ENCODE data around the gene OTULINL.

Gene OTULINL

DNA sequence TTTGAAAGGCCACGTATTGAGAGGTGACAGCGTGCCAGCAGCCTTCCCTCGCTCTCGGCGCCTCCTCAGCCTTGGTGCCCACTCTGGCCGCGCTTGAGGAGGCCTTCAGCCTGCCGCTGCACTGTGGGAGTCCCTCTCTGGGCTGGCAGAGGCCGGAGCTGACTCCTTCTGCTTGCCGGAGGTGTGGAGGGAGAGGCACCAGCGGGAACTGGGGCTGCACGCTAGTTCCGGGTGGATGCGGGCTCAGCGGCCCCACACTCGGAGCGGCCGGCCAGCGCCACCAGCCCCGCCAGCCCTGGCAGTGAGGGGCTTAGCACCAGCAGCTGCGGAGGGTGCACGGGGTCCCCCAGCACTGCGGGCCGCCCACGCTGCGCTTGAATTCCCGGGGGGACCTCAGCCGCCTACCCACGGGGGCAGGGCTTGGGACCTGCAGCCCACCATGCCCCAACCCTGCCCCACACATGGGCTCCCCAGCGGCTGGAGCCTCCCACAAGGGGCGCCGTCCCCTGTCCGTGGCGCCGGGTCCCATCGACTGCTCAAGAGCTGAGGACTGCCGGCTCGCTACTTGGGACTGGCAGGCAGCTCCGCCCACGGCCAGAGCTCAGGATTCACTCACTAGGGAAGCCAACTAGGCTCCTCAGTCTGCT is 4.4 kb upstream of the OTULINL start:
- no peak for DNase-seq (ENCODE audit: low read depth, low spot score)

DNA sequence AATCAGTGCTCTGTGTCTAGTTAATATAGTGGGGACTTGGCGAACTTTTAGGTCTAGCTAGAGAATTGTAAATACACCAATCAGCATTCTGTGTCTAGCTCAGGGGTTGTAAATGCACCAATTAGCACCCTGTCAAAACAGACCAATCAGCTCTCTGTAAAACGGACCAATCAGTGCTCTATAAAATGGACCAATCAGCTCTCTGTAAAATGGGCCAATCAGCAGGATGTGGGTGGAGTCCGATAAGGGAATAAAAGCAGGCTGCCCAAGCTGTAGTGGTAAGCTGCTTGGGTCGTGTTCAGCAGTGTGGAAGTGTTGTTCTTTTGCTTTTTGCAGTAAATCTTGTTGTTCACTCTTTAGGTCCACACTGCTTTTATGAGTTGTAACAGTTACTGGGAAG is 3.6 kb upstream of the OTULINL start:
- DNase-seq (ENCODE audit: low read depth, low spot score), result no peak

- no peak for DNase-seq (ENCODE audit: low read depth, low spot score)
Observed at GRCh38 chr5:14579246-14579645, 2.3 kb upstream of the OTULINL start.

GRCh38 chr5:14579731-14580397 is 1.7 kb upstream of the OTULINL start:
- DNase-seq (ENCODE audit: low read depth, low spot score), result no peak

- DNase-seq (ENCODE audit: low read depth, low spot score), result no peak
Observed at GRCh38 chr5:14580398-14581034, 1.1 kb upstream of the OTULINL start.

DNA sequence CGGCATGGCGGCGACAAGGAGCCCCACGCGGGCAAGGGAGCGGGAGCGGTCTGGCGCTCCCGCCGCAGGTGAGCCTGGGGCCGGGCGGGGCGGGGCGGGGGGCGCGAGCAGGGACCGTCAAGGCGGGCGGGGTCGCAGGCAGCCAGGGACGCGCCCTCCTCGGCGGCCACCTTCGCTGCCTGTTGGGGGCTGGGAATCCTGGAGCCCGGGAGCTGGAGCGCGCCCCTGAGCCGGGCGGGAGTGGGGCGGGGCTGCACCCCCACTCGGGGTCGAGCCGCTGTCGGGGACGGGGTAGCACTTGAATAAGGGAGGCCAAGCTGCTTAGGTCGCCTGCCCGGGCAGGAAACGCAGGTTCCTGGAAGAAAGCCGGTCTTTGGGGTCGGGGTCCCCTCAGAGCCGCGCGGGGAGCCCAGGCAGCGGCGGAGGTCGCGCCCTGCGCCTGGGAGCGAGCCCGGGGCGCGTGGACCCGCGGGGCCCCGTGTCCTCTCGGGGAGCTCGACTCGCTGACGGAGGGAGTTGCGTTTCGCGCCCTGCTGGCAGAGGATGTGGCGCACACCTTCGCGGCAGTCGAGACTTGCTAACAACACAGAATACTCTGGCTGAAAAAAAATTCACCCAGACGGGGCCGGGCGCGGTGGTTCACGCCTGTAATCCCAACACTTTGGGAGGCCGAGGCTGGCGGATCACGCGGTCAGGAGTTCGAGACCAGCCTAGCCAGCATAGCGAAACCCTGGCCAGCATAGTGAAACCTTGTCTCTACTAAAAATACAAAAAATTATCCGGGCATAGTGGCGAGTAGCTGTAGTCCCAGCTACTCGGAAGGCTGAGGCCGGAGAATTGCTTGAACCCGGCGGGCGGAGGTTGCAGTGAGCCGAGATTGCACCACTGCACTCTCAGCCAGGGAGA is 552 bp downstream of the OTULINL start:
- DNase-seq (ENCODE audit: low read depth, low spot score), result no peak

DNA sequence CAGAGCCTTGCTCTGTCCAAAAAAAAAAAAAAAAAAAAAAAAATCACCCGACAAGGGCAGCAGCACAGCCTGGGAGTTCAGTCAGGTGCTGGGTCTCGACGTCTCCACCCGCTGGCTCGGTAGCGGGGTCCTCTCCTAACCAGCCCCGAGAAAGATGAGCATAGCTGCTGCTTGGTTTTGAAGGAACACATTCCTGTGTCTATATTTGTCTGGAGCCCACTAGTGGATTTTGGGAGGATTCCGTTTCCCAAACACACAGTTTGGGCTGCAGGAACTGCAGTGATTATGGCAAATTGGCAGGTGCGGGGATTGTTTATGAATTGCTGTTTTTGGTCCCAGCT is 1.2 kb downstream of the OTULINL start:
- no peak for DNase-seq (ENCODE audit: low read depth, low spot score)

DNA sequence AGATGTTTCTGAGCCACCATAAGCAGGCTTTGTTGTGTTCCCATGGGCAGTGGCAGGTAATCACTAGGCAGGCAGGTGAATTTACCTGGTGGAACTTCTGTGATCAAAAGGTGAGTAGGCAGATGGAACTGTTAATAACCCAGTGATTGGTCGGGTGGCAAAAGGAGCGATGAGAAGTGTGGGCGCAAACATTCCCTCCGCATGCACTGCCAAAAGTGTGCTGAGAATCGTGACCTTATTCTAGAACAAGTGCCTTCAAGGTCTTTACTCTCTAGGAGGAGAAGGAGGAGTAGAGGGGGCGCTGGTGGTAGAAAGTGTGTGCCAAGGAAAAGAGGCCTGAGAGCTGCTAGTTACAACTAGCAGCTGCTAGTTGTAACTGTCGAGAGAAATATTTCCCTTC is 3.3 kb downstream of the OTULINL start:
- DNase-seq (ENCODE audit: low read depth, low spot score), result no peak

GRCh38 chr5:14587150-14587549 is 5.6 kb downstream of the OTULINL start:
- no peak for DNase-seq (ENCODE audit: low read depth, low spot score)

DNA sequence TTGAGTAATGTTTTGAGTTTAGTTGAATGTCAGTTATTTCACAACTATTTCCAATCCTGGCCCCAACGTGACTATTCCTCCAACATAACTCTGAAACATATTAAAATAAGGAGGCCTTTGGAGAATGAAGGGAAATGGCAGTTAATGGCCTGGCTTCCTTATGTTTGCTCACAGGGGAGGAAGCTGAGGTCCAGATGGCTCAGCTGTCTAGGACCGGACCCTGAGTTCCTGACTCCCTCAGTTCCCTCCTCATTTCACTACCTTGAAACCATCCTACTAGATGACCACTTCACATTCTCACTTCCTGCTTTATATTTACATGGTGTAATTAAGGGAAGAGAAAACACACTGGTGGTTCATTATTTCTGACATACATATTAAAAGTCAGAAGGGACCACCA is 6.6 kb downstream of the OTULINL start:
- DNase-seq (ENCODE audit: low read depth, low spot score), result no peak

DNA sequence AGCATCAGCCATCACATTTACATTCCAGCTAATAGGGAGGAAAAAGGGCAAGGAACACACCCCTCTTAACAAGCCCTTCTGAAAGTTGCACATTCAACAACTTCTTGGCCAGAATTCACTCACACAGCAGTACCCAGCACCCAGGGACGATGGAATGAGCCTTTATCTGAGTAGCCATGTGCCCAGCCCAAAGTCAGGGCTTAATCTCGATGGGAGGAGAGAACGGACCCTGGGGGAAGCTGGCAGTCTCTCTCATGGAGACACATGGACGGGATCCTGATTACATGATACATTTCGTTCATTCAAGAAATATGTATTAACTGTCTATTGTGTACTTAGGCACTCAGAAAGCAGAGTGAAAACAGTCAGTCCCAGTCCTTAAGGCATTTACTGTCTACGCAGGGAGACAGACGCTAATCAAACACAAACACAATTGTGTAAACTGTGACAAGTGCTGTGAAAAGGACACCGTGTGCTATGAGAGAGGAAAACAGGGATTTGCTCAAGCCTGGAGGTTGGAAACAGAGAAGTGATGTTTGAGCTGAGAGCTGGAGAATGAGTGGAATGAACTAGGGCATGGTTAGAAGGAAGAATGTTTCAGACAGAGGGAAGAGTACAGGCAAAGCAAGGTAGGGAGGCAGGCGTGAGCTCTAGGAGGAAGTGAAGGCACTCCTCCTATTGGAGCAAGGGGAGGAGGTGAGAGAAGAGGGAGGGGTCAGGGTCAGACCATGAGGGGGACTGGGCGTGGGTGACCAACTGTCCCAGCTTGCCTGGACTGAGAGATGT is 7.4 kb downstream of the OTULINL start:
- DNase-seq (ENCODE audit: low read depth, low spot score), result no peak

DNA sequence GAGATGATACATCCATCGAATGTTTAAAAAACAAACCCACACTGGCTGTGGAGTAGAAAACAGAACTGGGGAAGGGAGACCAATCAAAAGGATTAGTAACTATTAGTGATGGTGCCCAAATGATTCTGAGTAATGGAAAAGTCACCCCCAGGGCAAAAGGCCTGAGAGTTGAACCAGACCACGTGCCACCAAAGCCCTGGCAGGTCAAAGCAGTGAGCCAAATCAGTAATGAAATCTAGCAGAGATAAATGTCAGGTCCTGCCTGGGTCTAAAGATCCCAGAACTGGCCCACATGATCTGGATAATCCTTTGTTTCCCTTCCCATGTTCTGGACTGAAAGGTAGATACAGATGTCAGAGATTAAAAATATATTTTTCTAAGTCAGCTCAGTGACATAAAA is 9.4 kb downstream of the OTULINL start:
- no peak for DNase-seq (ENCODE audit: low read depth, low spot score)

- DNase-seq (ENCODE audit: low read depth, low spot score), result no peak
Observed at GRCh38 chr5:14591548-14591947, 10.0 kb downstream of the OTULINL start.

- no peak for DNase-seq (ENCODE audit: low read depth, low spot score)
Observed at GRCh38 chr5:14593326-14594021, 11.9 kb downstream of the OTULINL start.

DNA sequence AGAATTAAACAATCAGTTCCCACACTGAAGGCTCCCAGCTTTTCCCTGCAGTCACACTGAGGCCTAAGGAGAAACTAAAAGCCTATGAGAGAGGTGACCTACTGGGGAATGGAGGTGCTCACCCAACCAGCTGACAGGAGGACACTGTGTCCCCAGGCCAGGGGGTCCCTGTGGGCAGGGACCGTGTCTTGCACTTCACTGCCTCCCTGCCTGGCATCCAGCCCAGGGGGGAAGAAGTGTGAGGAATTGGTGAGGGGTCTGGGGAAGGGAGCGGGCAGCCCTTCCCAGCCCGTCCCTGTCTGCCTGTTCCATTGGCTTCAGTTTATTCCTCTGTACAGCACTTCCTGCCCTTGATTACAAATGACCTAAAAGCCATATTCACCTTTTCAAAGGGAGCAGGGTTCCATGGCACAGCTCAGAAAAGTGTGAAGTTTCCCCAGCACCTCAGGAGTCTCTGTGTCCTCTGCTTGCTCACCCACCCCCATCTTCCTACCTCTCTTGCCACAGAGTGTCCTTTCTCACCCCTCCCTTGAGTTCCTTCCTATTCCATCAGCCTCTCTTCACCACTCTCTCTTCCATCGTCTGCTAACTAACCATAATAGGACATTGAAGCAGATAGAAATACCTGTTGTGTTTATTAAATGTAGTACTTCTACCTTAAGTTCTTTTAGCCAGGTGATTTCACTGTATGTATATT is 12.9 kb downstream of the OTULINL start:
- no peak for DNase-seq (ENCODE audit: low read depth, low spot score)

- DNase-seq (ENCODE audit: low read depth, low spot score), result no peak
Observed at GRCh38 chr5:14595189-14595588, 13.6 kb downstream of the OTULINL start.

DNA sequence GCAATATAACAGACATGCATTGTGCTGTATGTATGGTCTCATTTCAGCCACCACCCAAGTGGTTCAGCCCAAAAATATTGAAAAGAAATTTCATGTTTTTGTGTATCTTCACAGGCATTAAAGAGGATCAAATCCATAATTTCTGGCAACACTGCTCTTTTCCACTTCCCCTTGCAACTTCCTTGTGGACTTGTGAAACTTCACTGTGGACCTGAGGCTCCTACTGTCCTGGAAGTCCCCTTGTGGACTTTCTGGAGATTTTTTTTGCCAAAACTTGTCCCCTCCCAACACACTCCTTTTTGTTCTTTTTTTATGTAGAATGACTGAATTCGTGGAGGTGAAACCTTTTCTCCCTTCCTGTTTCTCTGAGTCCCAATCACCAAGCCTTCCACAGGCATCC is 14.3 kb downstream of the OTULINL start:
- no peak for DNase-seq (ENCODE audit: low read depth, low spot score)

DNA sequence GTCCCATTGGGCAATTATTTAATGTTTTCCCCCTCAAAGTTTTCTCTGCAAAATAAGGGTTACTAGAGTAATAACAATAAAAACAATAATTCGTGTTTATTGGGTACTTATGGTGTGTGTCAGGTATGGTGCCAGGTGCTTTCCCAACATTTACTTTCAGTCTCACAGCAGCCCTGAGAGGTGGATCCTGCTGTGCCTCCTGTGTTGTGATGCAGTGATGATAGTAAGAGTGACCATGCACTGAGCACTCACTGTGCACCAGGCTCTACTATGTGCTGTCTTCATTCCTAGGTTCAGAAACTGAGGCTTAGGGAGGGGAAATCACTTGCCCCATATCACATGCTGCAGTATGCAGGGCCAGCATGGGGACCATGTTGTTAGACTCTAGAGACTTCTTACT is 15.5 kb downstream of the OTULINL start:
- DNase-seq (ENCODE audit: low read depth, low spot score), result no peak

DNA sequence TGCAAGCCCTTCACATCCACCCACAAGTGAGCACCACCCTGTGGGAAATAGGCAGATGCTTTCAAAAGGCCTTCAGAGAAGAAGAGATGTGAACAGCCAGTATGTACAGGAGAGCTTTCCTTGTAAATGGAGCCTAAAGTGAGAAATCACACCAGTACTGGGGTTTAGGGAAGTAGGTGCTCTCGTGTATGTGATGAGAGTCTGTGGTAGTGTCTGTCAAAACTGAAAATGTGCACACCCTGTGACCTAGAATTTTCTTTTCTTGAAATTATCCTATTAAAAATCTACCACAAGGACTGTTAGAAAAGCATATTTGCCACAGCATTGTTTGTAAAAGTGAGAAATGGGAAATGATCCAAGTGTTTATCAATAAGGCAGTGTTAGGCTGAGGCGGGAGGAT is 16.6 kb downstream of the OTULINL start:
- DNase-seq (ENCODE audit: low read depth, low spot score), result no peak

DNA sequence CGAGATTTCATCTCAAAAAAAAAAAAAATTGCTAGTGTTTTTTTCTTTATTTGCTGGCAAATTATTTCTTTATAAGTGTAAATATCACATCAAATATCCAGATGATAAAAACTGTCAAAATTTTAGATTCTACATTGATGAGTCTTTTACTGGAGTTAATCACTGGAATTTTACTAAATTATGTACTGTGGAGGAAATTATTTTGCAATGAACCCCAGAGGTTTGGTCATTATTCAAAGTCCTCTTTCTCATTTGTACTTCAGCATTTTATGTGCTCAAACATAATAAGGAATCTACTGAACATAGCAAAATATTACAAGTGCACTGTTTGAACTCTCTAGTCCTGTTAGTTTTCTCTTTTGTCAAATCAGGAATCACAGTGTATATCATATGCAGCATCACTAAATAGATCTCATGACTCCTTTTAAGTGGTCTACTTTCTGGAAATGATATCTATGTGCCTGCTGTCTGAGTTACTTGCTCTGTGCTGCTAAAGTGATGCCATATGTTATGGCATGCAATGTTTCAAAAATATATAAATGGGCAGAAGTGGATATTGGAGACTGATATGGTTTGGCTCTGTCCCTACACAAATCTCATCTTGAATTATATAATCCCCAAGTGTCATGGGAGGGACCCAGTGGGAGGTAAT is 18.0 kb downstream of the OTULINL start:
- no peak for DNase-seq (ENCODE audit: low read depth, low spot score)
